ENCODE results near the gene RFT1.

GRCh38 chr3:53122933-53123305 is 7.3 kb downstream of the RFT1 start:
- TF ChIP-seq CTCF (IDR thresholded peaks at IDR 0.05; ENCODE audit: insufficient read depth, low read depth, low read length) (no peak), EZH2 (IDR thresholded peaks at IDR 0.05; ENCODE audit: insufficient read depth, low read length) (no peak)
